ENCODE data around the gene HOXB7.

HOXB7 gene

DNA sequence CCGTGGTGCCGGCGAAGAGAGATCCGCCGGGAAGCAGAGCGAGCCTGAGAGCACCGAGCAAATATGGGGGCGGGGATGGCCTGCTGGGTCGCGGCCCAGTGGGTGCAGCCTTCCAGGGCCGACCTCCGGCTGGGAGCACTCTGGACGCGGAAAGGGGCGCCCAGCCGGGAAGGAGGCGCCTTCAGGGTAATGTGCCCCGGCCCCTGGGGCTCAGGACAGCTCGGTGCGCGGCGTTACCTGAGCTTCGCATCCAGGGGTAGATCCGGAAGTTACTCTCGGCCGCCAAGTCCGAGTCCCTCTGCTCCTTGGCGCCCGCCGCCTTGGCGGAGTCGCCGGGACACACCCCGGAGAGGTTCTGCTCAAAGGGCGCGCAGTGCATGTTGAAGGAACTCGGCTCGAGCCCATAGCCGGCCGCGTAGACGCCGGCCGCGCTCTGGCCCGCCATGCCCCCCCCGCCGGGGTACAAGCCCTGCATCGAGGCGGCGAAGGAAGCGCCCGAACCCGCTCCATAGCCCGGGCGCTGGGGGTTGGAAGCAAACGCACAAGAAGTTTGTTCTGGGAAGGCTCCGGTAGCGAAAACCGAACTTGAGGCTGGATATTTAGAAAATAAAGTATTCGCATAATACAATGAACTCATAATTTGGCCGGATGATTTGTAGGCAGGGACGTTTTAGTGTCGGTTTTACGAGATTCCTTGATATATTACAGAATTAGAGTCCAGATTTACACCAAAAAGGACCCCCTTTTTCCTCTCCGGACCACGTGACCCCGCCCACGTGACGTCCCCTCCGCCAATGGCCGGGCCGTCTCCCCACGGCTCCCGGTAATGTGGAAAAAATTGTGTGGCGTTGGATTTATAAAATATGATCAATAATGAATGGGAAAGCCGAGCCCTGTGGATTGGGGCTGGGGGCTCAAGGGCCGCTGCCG, at the start of gene HOXB7:
HOXB7 (minus strand) TSS at position 736 of the 930 bp plus-strand sequence; CDS start at position 637, 99 bp downstream.
- DNase-seq (ENCODE audit: low spot score in 2 of 2) (no peak), ATAC-seq (ENCODE audit: low read depth) (peak; percentile 60)
- Mint-ChIP-seq H3K27me3 (peaks cover 31% of the 10 kb centered on the region), H3K9me3 (peaks cover 2% of the 10 kb centered on the region), H3K36me3 (peaks cover 2% of the 10 kb centered on the region), H3K4me3 (peak within 1 kb of the TSS; percentile 89), H3K27ac (peak within 1 kb of the TSS; percentile 74), H3K4me1 (peaks cover 19% of the 10 kb centered on the region)

DNA sequence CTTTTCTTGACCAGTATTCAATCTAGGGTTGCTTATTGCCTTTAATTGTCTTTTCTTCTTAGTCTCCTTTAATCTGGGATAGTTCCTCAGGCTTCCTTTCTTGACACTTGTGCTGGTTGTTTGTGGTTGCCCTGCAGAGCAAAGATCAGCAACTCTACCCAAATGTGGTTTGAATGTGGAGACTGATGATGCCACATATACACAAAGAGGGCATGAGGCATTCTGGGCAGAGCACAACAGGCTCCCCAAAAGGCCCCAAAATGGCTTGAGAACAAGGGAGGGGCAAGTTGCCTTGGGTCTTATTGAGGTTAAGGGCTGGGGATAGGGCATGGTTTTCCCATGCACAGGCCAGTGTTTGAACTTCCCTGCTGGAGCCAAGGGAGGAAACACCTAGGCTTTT, 45.1 kb upstream of the HOXB7 start:
- peaks cover 5% of the 10 kb centered on the region for H3K4me1 Mint-ChIP-seq
- DNase-seq (ENCODE audit: low spot score in 2 of 2): no peak
- no peak overlapping the region for H3K4me3 Mint-ChIP-seq
- H3K9me3 Mint-ChIP-seq: no peaks in the 10 kb centered on the region
- H3K27me3 Mint-ChIP-seq: no peaks in the 10 kb centered on the region
- ATAC-seq (ENCODE audit: low read depth): no peak
- no peak overlapping the region for H3K27ac Mint-ChIP-seq
- no peaks in the 10 kb centered on the region for H3K36me3 Mint-ChIP-seq

DNA sequence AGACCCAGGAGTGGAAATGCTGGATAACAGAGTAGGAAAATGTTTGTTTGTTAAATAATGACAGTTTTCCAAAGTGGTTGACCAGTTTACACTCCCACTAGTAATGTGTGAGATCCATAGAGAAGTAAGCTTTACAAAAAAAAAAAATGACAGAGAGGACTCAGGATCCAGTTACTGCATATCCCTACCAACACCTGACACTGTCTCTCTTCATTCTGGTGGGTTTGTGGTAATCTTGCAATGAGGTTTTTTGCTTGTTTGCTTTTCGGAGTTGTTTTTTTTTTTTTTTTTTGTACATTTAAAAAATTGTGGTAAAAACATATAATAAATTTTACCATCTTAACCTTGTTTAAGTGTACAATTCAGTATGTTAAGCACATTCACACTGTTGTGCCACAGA, 38.9 kb upstream of the HOXB7 start:
- H3K4me3 Mint-ChIP-seq: no peak overlapping the region
- H3K36me3 Mint-ChIP-seq: no peaks in the 10 kb centered on the region
- no peak overlapping the region for H3K27ac Mint-ChIP-seq
- DNase-seq (ENCODE audit: low spot score in 2 of 2): no peak
- no peaks in the 10 kb centered on the region for H3K9me3 Mint-ChIP-seq
- H3K4me1 Mint-ChIP-seq: peaks cover 17% of the 10 kb centered on the region
- ATAC-seq (ENCODE audit: low read depth): no peak
- H3K27me3 Mint-ChIP-seq: peaks cover 15% of the 10 kb centered on the region

DNA sequence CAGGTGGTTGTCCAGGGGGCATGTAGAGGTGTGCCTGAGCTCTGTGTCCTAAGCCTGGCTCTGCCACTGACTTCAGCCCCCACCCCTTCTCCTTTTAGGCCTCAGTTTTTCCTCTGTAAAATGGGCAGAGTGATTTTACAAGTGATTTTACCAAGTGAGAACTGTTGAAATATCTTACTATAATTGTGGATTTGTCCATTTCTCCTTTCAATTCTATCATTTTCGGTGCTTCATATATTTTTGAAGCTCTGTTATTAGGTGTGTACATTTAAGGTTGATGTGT, 37.1 kb upstream of the HOXB7 start:
- peaks cover 20% of the 10 kb centered on the region for H3K27me3 Mint-ChIP-seq

DNA sequence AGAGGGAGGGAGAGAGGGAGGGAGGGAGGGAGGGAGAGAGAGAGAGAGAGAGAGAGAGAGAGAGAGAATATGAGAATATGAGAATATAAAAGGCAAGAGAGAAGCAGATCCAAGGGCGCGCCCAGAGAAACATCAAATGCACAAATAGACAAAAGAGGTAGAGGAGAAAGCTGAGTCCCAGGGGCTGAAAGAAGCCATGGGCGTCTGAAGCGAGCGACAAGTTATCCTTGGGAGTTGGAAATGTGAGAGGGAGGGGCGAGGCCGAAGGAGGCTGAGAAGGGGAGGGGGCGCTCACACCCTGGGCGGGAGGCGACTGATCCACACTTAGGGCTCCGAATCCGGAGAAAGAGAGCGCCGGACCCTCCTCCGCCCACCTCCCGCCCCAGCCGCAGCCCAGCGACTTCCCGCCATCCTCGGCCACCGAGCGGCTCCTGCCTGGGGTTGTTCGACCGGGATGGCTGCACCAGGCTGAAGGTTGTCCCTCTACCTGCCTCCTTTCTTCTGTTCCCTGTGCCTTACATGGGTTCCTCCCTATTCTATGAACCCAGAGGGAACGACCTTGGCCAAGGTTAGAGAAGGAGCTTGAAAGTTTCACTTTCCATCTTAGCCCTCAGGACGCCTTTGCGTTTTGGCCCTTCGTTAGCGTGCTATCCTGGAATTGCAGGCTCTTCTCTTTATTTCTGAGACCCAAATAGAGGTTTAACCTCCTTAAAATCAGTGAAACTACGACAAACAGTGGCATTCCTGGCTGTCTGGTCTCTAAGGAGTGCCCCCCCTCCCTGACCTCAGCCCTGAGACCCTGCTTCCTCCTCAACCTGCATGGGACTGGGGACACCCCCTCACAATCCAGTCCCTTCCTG, 36.5 kb upstream of the HOXB7 start:
- peaks cover 16% of the 10 kb centered on the region for H3K4me1 Mint-ChIP-seq
- no peaks in the 10 kb centered on the region for H3K36me3 Mint-ChIP-seq
- H3K27me3 Mint-ChIP-seq: peaks cover 20% of the 10 kb centered on the region
- DNase-seq (ENCODE audit: low spot score in 2 of 2) (no peak), ATAC-seq (ENCODE audit: low read depth) (peak; percentile 41)
- no peaks in the 10 kb centered on the region for H3K9me3 Mint-ChIP-seq
- H3K4me3 Mint-ChIP-seq: peak overlapping the region; percentile 88
- H3K27ac Mint-ChIP-seq: peak overlapping the region; percentile 15

More for the DNA sequence above, 37.1 kb upstream of the HOXB7 start:
- Mint-ChIP-seq H3K27ac (peak overlapping the region; percentile 15), H3K36me3 (no peaks in the 10 kb centered on the region), H3K9me3 (no peaks in the 10 kb centered on the region), H3K4me3 (peak overlapping the region; percentile 88), H3K4me1 (peaks cover 17% of the 10 kb centered on the region)
- ATAC-seq (ENCODE audit: low read depth): no peak
- no peak for DNase-seq (ENCODE audit: low spot score in 2 of 2)

GRCh38 chr17:48646183-48647102, 35.6 kb upstream of the HOXB7 start:
- DNase-seq (ENCODE audit: low spot score in 2 of 2) (no peak), ATAC-seq (ENCODE audit: low read depth) (peak; percentile 62)
- H3K27me3 Mint-ChIP-seq: peaks cover 24% of the 10 kb centered on the region
- peak overlapping the region; percentile 15 for H3K27ac Mint-ChIP-seq
- H3K36me3 Mint-ChIP-seq: no peaks in the 10 kb centered on the region
- H3K4me1 Mint-ChIP-seq: peaks cover 15% of the 10 kb centered on the region
- H3K4me3 Mint-ChIP-seq: peak overlapping the region; percentile 88
- no peaks in the 10 kb centered on the region for H3K9me3 Mint-ChIP-seq

DNA sequence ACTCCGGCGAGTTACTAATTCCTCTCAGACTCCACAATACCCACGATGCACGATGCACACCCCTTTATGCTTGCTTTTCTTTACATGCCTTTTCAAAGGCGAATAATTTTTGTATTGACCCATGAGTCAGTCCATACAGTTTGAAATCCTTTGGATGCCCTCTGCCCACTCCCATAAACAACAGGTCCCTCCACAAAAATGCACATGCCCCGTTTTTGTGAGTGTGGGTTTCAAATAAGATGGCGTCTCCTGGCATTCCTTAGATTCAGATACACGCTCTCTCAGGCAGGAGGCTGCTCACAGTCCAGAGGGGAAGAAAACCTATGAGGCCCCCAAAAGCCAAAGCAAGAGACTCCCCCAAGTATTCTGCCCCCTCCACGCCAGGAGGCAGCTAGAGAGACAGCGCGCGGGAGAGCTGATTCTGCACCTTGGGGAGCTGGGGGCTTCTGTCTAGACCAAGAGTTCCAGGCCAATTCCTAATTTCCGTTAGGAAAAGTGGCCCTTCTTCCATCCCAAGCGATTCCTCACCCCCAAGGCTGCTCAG, 34.9 kb upstream of the HOXB7 start:
- no peak for ATAC-seq (ENCODE audit: low read depth)
- Mint-ChIP-seq H3K9me3 (no peaks in the 10 kb centered on the region), H3K4me1 (peaks cover 17% of the 10 kb centered on the region), H3K36me3 (no peaks in the 10 kb centered on the region), H3K27ac (no peak overlapping the region), H3K27me3 (peaks cover 27% of the 10 kb centered on the region), H3K4me3 (peak overlapping the region; percentile 88)
- DNase-seq (ENCODE audit: low spot score in 2 of 2): no peak

DNA sequence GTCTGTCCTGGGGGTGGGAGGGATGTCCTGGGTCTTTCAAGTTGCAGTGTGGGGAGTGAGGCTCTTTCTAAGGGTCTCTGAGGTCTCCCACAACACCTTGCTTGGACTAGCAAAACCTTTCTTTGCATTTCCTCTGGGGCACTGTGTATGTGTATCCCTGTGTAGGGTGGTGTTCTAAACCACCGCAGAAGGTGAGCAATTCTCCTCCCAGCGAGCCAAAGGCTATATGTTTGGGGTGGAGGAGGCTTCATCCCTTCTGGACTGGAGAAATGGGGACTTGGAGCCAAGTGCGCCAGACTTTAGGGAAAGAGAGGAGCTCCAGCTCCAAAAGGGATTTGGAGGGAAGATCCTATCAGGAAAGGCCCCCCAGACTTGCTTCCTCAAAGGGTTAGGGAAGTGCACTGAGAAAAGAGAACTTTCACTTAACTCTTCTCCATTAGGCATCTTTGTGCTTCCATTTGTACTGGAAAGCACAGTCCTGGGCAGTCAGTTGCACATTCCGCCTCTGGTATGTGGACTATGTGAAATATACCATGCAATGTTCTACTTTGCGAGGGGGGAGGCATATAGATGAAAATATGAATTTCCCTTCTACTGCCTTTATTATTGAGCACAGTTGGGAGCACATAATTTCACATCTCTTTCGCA, 34.2 kb upstream of the HOXB7 start:
- no peak overlapping the region for H3K4me3 Mint-ChIP-seq
- H3K27ac Mint-ChIP-seq: no peak overlapping the region
- ATAC-seq (ENCODE audit: low read depth) (no peak), DNase-seq (ENCODE audit: low spot score in 2 of 2) (no peak)
- peaks cover 17% of the 10 kb centered on the region for H3K4me1 Mint-ChIP-seq
- H3K36me3 Mint-ChIP-seq: no peaks in the 10 kb centered on the region
- H3K27me3 Mint-ChIP-seq: peaks cover 24% of the 10 kb centered on the region
- H3K9me3 Mint-ChIP-seq: no peaks in the 10 kb centered on the region

GRCh38 chr17:48644159-48644558, 33.3 kb upstream of the HOXB7 start:
- no peak for DNase-seq (ENCODE audit: low spot score in 2 of 2)
- peaks cover 21% of the 10 kb centered on the region for H3K27me3 Mint-ChIP-seq
- no peak for ATAC-seq (ENCODE audit: low read depth)
- H3K4me3 Mint-ChIP-seq: no peak overlapping the region
- no peaks in the 10 kb centered on the region for H3K9me3 Mint-ChIP-seq
- H3K4me1 Mint-ChIP-seq: peaks cover 17% of the 10 kb centered on the region
- H3K36me3 Mint-ChIP-seq: no peaks in the 10 kb centered on the region
- no peak overlapping the region for H3K27ac Mint-ChIP-seq

- peaks cover 21% of the 10 kb centered on the region for H3K27me3 Mint-ChIP-seq
- ATAC-seq (ENCODE audit: low read depth) (no peak), DNase-seq (ENCODE audit: low spot score in 2 of 2) (no peak)
- no peak overlapping the region for H3K4me3 Mint-ChIP-seq
- no peaks in the 10 kb centered on the region for H3K36me3 Mint-ChIP-seq
- no peaks in the 10 kb centered on the region for H3K9me3 Mint-ChIP-seq
- no peak overlapping the region for H3K27ac Mint-ChIP-seq
- H3K4me1 Mint-ChIP-seq: peaks cover 17% of the 10 kb centered on the region
These were observed 32.8 kb upstream of the HOXB7 start for GRCh38 chr17:48643697-48644012.

DNA sequence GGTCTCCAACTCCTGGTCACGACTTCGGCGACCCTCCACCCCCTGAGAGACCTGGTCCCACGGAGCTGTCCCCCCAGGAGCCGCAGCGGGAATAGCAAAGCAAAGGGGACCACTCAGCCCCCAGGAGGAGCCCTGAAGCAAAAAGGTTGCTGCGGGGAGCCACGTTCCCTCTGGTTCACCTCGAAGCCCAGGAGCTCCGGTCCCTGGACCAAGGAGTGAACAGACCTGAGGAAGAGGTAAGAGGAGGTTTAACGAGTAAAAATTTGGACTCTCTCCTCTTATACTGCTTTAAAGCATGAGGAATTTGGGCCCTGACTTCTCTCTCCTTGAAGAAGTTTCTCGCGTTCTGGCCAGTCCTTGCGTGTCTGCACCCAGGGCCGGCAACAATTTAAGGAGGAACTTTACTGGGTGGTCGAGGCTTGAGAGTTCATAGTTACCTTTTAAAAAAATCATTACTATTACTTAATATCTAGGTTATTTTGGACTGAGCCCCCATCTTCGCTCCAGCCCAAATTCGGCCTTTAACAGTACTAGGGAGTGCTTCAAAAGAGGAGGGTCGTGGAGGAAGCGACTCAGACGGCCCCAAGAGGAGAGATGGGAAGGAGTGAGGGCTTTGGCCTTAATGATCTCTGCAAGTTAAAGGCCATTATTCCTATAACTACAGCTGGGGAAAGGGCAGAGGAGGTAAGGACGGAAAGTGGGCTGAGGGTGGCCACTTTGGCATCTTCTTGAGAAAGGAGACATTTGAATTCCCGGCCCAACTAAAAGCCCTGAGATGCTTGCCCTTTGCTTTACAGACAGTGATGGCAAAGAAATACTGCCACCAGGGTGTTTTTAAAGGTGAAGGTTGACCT, 32.3 kb upstream of the HOXB7 start:
- DNase-seq (ENCODE audit: low spot score in 2 of 2) (no peak), ATAC-seq (ENCODE audit: low read depth) (no peak)
- Mint-ChIP-seq H3K36me3 (no peaks in the 10 kb centered on the region), H3K4me3 (no peak overlapping the region), H3K9me3 (no peaks in the 10 kb centered on the region), H3K27me3 (peaks cover 21% of the 10 kb centered on the region), H3K27ac (no peak overlapping the region), H3K4me1 (peaks cover 17% of the 10 kb centered on the region)

DNA sequence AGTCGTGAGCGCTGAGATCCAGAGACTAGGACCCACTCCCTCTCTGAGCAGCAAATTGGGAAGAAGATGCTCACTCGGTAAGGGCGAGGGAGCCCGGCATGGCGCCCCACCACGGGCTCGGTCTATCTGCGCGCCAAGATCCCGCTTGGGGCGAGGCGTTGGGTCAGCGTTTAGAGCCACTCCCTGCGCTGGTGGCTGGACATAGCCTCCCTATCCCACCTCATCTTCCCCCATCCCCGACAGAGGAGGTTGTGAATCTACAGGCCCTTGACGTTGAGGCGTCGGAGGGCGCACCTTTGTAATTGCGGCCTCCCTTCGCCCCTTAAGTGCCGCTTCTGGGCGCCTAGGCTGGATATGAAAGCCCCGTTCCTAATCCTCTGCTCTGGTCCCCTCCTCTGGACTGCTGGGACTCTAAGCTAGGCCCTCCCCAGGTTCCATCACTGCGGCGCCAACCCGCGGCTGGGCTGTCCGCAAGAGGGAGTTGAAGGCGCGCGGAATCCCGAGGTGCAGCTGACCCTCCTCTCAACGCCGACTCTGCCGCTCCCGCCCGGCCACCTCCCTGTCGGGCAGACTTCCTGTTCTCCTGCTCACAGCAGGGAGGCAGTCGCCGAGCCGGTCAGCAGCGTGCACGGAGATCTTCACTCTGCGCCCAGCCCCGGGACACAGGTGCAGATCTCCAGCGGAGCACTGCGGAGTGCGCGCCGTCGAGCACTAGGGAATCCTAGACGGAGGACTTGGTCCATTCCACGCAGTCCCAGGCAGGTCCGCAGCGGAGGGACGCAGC, 31.4 kb upstream of the HOXB7 start:
- no peaks in the 10 kb centered on the region for H3K36me3 Mint-ChIP-seq
- ATAC-seq (ENCODE audit: low read depth): no peak
- H3K9me3 Mint-ChIP-seq: no peaks in the 10 kb centered on the region
- DNase-seq (ENCODE audit: low spot score in 2 of 2): no peak
- H3K4me1 Mint-ChIP-seq: peaks cover 12% of the 10 kb centered on the region
- no peak overlapping the region for H3K4me3 Mint-ChIP-seq
- H3K27ac Mint-ChIP-seq: no peak overlapping the region
- peaks cover 25% of the 10 kb centered on the region for H3K27me3 Mint-ChIP-seq

Measured in memory B cell (primary cell).